Activated CD4-positive, alpha-beta memory T cell treated with anti-CD3 and anti-CD28 coated beads, Interleukin-2, amount 10 ng/mL, durations not matched to agents 7 days and 5 days (primary cell): ENCODE results near the gene FAM114A2. TPM values are rescaled to one million over a fixed set of nuclear protein-coding genes. Genes with fewer than 3 reads are reported as not detected.

Experiments used
- CTCF ChIA-PET: fragments of 350-600 bp; sonication (Branson Sonifier 250); formaldehyde crosslinking; loops from one replicate; lab custom pipeline; 2021; ENCODE audit warnings: antibody characterized with exemption, inconsistent platforms; lab: Charles Lee
- POLR2A ChIA-PET: fragments of 350-600 bp; sonication (Branson Sonifier 250); formaldehyde crosslinking; loops from one replicate; lab custom pipeline; 2021; ENCODE audit warnings: antibody characterized with exemption; lab: Charles Lee
- DNase-seq: peaks from one replicate; pipeline ENCODE4 v3.0.0-alpha.2; 2020
- H3K27ac Mint-ChIP-seq: one replicate; pipeline ENCODE4 v1.8.0; 2021; ENCODE audit warnings: mild to moderate bottlenecking, mixed read lengths
- H3K27me3 Mint-ChIP-seq: one replicate; pipeline ENCODE4 v1.8.0; 2021; ENCODE audit warnings: mixed read lengths
- H3K36me3 Mint-ChIP-seq: one replicate; pipeline ENCODE4 v1.8.0; 2021; ENCODE audit warnings: low read depth, mixed read lengths
- H3K4me1 Mint-ChIP-seq: one replicate; pipeline ENCODE4 v1.8.0; 2021; ENCODE audit warnings: mixed read lengths
- H3K4me3 Mint-ChIP-seq: one replicate; pipeline ENCODE4 v1.8.0; 2021; ENCODE audit warnings: mild to moderate bottlenecking, mixed read lengths
- H3K9me3 Mint-ChIP-seq: one replicate; pipeline ENCODE4 v1.8.0; 2021; ENCODE audit warnings: mixed read lengths
- total RNA-seq, 2 experiments: library from RNA; stranded (reverse); gene quantifications; one replicate each; pipeline ENCODE4 v1.2.3, GENCODE V29; 2021

The FAM114A2 gene
- total RNA-seq, 2 experiments from 2014 or later = 27.0 to 28.5 TPM

DNA sequence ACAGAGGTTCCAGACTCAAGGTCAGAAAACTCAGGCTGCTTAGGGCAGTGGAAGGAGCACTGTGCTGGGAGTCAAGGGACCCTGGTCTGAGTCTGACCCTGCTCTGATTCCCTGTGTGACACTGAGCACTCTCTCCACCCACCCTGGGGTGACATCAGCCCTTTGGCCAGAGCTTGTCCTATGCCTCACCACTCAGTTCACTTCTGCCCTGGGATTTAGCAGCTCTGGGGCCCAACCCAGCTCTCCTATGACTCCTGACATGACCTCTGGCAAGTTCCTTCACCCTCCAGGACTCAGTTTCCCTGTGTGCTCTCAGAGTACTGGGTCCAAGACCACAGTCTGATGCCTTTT lies 63.9 kb downstream of the FAM114A2 start:
- Mint-ChIP-seq H3K4me1 (peaks cover 3% of the 10 kb centered on the region), H3K27me3 (peaks cover 6% of the 10 kb centered on the region), H3K4me3 (no peak overlapping the region), H3K9me3 (no peaks in the 10 kb centered on the region), H3K27ac (no peak overlapping the region), H3K36me3 (no peaks in the 10 kb centered on the region)
- ChIA-PET CTCF (interaction anchor here (0.9 to 3.5 kb wide), 18 partner anchors 8 to 636 kb away, joined by 3 to 40 read pairs (median 8); partner anchors contain the start of genes FAM114A2 and MFAP3), POLR2A (interaction anchor here (1.0 to 1.4 kb wide), 4 partner anchors 64 to 223 kb away, joined by 3 read pairs; partner anchors contain the start of genes FAM114A2, GALNT10 and MFAP3)
- DNase-seq = no peak

- DNase-seq = peak; percentile 35
- no peak overlapping the region for H3K4me3 Mint-ChIP-seq
- H3K27ac Mint-ChIP-seq = no peak overlapping the region
- ChIA-PET POLR2A (interaction anchor here (1.0 to 1.4 kb wide), 3 partner anchors 216 to 223 kb away, joined by 3 read pairs; partner anchors contain the start of gene GALNT10), CTCF (interaction anchor here (0.7 to 3.5 kb wide), 18 partner anchors 9 to 522 kb away, joined by 3 to 40 read pairs (median 8); partner anchors contain the start of genes FAM114A2, GALNT10 and MFAP3)
- no peaks in the 10 kb centered on the region for H3K36me3 Mint-ChIP-seq
- peaks cover 3% of the 10 kb centered on the region for H3K4me1 Mint-ChIP-seq
- peaks cover 6% of the 10 kb centered on the region for H3K27me3 Mint-ChIP-seq
- H3K9me3 Mint-ChIP-seq = no peaks in the 10 kb centered on the region
Observed at GRCh38 chr5:153974131-153974812, 64.4 kb downstream of the FAM114A2 start.

DNA sequence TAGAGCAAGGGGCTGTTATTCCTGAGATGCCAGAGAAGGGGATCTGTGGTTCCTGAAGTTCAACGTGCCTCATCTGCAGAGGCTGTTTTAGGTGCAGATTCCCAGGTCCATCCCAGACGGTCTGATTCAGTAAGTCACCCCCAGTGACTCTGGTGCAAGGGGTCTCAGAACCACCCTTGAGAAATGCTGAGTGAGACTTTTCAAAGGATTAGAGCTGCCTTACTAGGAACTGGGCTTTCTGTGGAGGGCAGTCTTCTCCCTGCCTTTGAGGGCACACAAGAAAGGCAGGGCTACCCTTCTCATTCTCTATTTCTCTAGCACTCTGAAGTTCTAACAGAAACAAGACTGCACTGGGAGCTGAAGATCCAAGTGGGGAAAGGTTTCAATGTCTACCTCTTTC lies 66.5 kb downstream of the FAM114A2 start:
- CTCF ChIA-PET = interaction anchor here (0.7 kb wide), 1 partner anchor 57 kb away, joined by 5 read pairs; no protein-coding TSS in a partner anchor
- POLR2A ChIA-PET = no interaction called here

GRCh38 chr5:153970496-153970895 lies 68.2 kb downstream of the FAM114A2 start:
- no peaks in the 10 kb centered on the region for H3K9me3 Mint-ChIP-seq
- ChIA-PET POLR2A (no interaction called here), CTCF (interaction anchor here (1.1 kb wide), 1 partner anchor 102 kb away, joined by 4 read pairs; no protein-coding TSS in a partner anchor)
- H3K4me1 Mint-ChIP-seq = peaks cover 3% of the 10 kb centered on the region
- peaks cover 10% of the 10 kb centered on the region for H3K27me3 Mint-ChIP-seq
- DNase-seq = no peak
- no peak overlapping the region for H3K27ac Mint-ChIP-seq
- no peaks in the 10 kb centered on the region for H3K36me3 Mint-ChIP-seq
- H3K4me3 Mint-ChIP-seq = no peak overlapping the region

More for the DNA sequence above, 66.5 kb downstream of the FAM114A2 start:
- DNase-seq = no peak
- peaks cover 3% of the 10 kb centered on the region for H3K4me1 Mint-ChIP-seq
- H3K36me3 Mint-ChIP-seq = no peaks in the 10 kb centered on the region
- no peaks in the 10 kb centered on the region for H3K9me3 Mint-ChIP-seq
- no peak overlapping the region for H3K4me3 Mint-ChIP-seq
- peaks cover 6% of the 10 kb centered on the region for H3K27me3 Mint-ChIP-seq
- H3K27ac Mint-ChIP-seq = no peak overlapping the region

GRCh38 chr5:153969563-153969895 lies 69.2 kb downstream of the FAM114A2 start:
- H3K36me3 Mint-ChIP-seq = no peaks in the 10 kb centered on the region
- ChIA-PET CTCF (no interaction called here), POLR2A (no interaction called here)
- H3K27me3 Mint-ChIP-seq = peaks cover 10% of the 10 kb centered on the region
- no peaks in the 10 kb centered on the region for H3K9me3 Mint-ChIP-seq
- peaks cover 3% of the 10 kb centered on the region for H3K4me1 Mint-ChIP-seq
- DNase-seq = no peak
- H3K27ac Mint-ChIP-seq = no peak overlapping the region
- H3K4me3 Mint-ChIP-seq = no peak overlapping the region

DNA sequence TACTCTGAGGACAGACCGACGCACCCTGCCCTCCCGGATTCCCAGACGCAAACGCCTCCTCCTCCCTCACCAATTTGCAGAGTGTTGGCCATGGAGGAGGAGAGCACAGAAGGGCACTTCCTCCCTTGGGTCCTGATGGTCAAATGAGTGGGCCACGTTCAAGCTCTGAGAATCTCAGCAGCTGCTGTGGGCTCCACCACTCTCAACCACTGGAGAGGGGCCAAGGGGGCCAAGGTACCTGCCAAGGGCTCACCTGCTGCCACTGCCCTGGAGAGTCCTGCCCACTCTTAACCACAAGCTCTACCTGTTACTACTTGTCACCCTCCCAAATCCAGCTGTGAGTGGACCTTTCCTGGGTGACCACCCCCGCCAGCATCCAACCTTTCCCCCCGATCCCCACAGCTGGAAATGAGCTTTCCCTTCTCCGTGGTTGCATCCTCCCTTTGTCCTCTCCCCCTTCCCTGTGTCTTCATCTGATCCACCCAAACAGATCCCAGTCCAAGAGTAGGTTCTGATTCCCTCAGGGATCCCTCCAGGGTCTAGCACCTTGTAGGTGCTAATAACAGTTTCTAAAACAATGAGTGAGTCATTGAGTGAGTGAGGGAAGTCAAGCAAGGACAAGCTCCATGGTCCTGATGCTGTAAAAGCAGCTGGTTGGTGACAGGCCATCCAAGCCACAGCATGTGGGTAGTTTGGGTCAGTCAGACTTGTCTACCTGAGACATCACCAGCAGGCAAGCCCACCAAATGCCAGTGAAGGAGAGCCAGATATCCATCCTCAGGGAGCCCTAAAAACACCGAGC lies 69.7 kb downstream of the FAM114A2 start:
- Mint-ChIP-seq H3K4me3 (no peak overlapping the region), H3K9me3 (no peaks in the 10 kb centered on the region), H3K36me3 (no peaks in the 10 kb centered on the region), H3K27me3 (peaks cover 10% of the 10 kb centered on the region), H3K27ac (no peak overlapping the region), H3K4me1 (peaks cover 3% of the 10 kb centered on the region)
- DNase-seq = no peak
- CTCF ChIA-PET = interaction anchor here (1.5 to 1.6 kb wide), 2 partner anchors 8 to 1409 kb away, joined by 3 read pairs; no protein-coding TSS in a partner anchor
- POLR2A ChIA-PET = no interaction called here

DNA sequence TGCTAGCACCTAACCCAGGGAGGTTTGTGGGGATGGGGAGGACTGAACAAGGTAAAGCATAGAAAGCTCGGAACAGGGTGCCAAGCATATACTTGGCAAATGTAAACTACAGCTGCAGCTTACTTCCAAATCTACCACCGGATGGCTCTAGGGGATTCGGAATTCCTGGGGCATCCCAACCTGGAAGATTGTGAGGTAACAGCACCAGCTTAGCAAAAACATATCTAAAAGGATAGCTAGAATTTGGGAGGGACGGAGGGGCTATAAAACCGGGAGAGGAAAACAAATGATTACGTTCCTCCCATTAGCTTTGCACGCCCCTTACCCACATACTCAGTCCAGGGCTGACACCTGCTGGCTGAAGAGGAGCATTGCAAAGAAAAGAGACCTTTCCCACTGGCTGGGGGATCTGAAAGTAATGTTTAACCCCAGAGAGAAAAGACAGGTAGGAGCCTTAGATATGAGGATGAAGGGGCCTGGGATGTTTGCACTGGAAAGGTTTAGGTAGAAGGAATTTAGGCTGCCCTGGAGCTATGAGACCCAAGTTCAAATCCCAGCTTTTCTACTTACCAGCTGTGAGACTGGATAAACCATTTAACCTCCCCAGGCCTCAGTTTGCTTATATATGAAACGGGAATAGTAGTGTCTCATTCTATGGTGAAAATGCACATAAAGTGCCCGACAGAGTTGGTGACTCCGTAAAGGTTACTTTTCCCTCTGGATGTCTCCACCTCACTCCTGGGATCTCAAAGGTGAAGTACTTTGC lies 73.6 kb downstream of the FAM114A2 start:
- H3K4me3 Mint-ChIP-seq = no peak overlapping the region
- H3K4me1 Mint-ChIP-seq = peaks cover 9% of the 10 kb centered on the region
- no peaks in the 10 kb centered on the region for H3K36me3 Mint-ChIP-seq
- CTCF ChIA-PET = interaction anchor here (0.7 to 2.2 kb wide), 19 partner anchors 9 to 1444 kb away, joined by 3 to 20 read pairs (median 4); no protein-coding TSS in a partner anchor
- no peak overlapping the region for H3K27ac Mint-ChIP-seq
- peak; percentile 49 for DNase-seq
- peaks cover 10% of the 10 kb centered on the region for H3K27me3 Mint-ChIP-seq
- no peaks in the 10 kb centered on the region for H3K9me3 Mint-ChIP-seq
- POLR2A ChIA-PET = no interaction called here

GRCh38 chr5:153964191-153964879 lies 74.4 kb downstream of the FAM114A2 start:
- Mint-ChIP-seq H3K36me3 (no peaks in the 10 kb centered on the region), H3K27ac (no peak overlapping the region), H3K27me3 (peaks cover 9% of the 10 kb centered on the region), H3K4me3 (no peak overlapping the region), H3K4me1 (peaks cover 9% of the 10 kb centered on the region), H3K9me3 (no peaks in the 10 kb centered on the region)
- DNase-seq = no peak
- ChIA-PET POLR2A (no interaction called here), CTCF (interaction anchor here (0.7 to 2.2 kb wide), 18 partner anchors 8 to 1443 kb away, joined by 3 to 20 read pairs (median 4); no protein-coding TSS in a partner anchor)

- peaks cover 5% of the 10 kb centered on the region for H3K27me3 Mint-ChIP-seq
Observed at GRCh38 chr5:153960269-153961215, 78.2 kb downstream of the FAM114A2 start.

DNA sequence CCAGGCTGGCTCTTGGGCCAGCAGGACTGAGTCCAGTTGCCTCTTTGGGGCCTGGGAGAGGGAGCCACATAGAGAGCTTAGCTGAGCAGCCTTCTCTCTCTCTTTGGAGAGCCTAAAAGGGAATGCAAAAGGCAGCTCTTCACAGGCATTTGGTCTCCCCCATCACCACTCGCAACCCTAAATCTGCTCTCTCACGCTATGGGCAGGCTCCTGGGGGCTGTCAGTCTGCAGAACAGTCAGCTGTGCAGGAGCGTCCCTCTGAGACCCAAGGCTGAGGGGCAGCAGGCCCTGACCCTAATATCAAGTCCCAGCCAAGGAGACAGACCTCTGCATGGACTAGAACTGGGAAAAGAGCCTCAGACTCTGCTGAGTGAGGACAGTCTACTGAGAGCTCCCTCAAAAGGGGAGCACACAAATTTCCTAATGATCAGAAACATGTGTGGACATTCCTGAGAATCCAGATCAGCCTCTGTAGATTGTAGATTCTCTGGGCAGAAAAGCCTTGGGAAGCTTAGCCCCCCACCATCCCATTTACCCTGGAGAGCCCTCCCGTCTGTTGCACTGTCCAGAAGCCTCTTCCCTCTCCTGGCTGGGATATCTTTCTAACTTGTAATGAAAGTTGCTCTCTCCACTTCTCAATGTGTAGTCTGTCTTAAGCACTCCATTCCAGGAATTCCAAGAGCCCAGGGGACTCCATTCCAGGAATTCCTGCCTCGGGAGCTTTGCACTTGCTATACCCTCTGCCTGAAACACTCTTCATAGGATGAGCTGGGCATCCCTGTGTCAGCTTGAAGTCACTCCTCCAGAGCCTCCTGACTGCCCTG lies 79.4 kb downstream of the FAM114A2 start:
- Mint-ChIP-seq H3K4me1 (peaks cover 9% of the 10 kb centered on the region), H3K27me3 (peaks cover 5% of the 10 kb centered on the region), H3K27ac (no peak overlapping the region), H3K9me3 (no peaks in the 10 kb centered on the region), H3K4me3 (no peak overlapping the region), H3K36me3 (no peaks in the 10 kb centered on the region)
- CTCF ChIA-PET = no interaction called here
- POLR2A ChIA-PET = no interaction called here
- DNase-seq = no peak

More at GRCh38 chr5:153960269-153961215, 78.2 kb downstream of the FAM114A2 start:
- CTCF ChIA-PET = no interaction called here
- POLR2A ChIA-PET = no interaction called here
- Mint-ChIP-seq H3K4me3 (no peak overlapping the region), H3K36me3 (no peaks in the 10 kb centered on the region), H3K4me1 (peaks cover 9% of the 10 kb centered on the region), H3K27ac (no peak overlapping the region), H3K9me3 (no peaks in the 10 kb centered on the region)
- DNase-seq = peak; percentile 27

DNA sequence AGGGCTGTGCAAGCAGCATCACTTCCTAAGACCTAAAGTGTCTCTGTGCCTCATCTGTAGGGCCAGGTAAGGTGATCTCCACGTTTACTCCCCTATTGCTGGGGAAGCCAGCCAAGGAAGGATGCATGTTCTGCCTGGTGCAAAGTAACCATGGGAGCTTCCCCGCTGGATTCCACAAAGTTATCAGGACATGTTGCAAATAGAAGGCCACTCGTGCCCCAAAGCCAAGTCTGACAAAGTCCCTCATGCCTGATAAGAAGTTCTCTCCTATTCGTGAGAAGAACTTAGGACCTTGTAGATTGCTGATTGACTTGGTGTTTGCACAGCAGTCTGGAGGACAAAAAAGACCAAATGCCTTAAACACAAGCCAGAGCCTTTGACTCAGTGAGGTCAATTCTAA lies 81.5 kb downstream of the FAM114A2 start:
- POLR2A ChIA-PET = no interaction called here

More for the DNA sequence above, 81.5 kb downstream of the FAM114A2 start:
- Mint-ChIP-seq H3K9me3 (no peaks in the 10 kb centered on the region), H3K27me3 (peaks cover 5% of the 10 kb centered on the region), H3K4me1 (peaks cover 9% of the 10 kb centered on the region), H3K4me3 (no peak overlapping the region), H3K27ac (no peak overlapping the region), H3K36me3 (no peaks in the 10 kb centered on the region)
- DNase-seq = no peak
- CTCF ChIA-PET = no interaction called here
